HepG2 (cell line): Measurements from ENCODE around the gene COA7. TPM values are rescaled to one million over a fixed set of nuclear protein-coding genes. Genes with fewer than 3 reads are reported as not detected.

ENCODE experiments used
- ATM ChIP-seq: fragments of 450-650 bp; IDR thresholded peaks from 2 replicates; pipeline ENCODE4 v1.7.1; 2017; ENCODE audit warnings: mild to moderate bottlenecking, borderline replicate concordance
- CBX2 ChIP-seq, 2 experiments: fragments of 200-600 bp in 1 of 2; sonication (generic); formaldehyde crosslinking in 1 of 2; IDR thresholded peaks; 2 replicates each; pipeline versions ENCODE4 v1.7.0 to v1.8.1; 2018 to 2022; ENCODE audit warnings: low read depth in 2 of 2, low read length in 1 of 2, mild to moderate bottlenecking in 1 of 2, missing genetic modification reagents in 1 of 2
- GABPB1 ChIP-seq: IDR thresholded peaks from 2 replicates; pipeline ENCODE4 v1.6.1; 2016; ENCODE audit warnings: mild to moderate bottlenecking, missing genetic modification reagents, moderate library complexity, missing compliant biosample characterization
- GATAD1 ChIP-seq: IDR thresholded peaks from 2 replicates; pipeline ENCODE4 v1.6.1; 2016; ENCODE audit warnings: missing genetic modification reagents, missing compliant biosample characterization
- HMGXB3 ChIP-seq: sonication (generic); formaldehyde crosslinking; IDR thresholded peaks from 2 replicates; pipeline ENCODE4 v1.4.0; 2020; ENCODE audit warnings: missing genetic modification reagents, borderline replicate concordance
- KLF6 ChIP-seq: IDR thresholded peaks from 2 replicates; pipeline ENCODE4 v1.8.0; 2016; ENCODE audit warnings: missing biosample characterization, missing genetic modification reagents
- RAD51 ChIP-seq: fragments of 450-650 bp; IDR thresholded peaks from 2 replicates; pipeline ENCODE4 v1.6.1; 2016; ENCODE audit warnings: borderline replicate concordance
- SALL1 ChIP-seq: sonication (generic); formaldehyde crosslinking; IDR thresholded peaks from 2 replicates; pipeline ENCODE4 v1.8.0; 2022; ENCODE audit warnings: mild to moderate bottlenecking, missing genetic modification reagents
- TCF7L2 ChIP-seq: IDR thresholded peaks from 2 replicates; pipeline ENCODE4 v1.6.1; 2011; ENCODE audit warnings: mild to moderate bottlenecking, low read depth, low read length, moderate library complexity
- ZBTB4 ChIP-seq: sonication (generic); formaldehyde crosslinking; IDR thresholded peaks from 2 replicates; pipeline ENCODE4 v1.4.0; 2020; ENCODE audit warnings: missing genetic modification reagents, mild to moderate bottlenecking, borderline replicate concordance
- ZBTB7A ChIP-seq: sonication (generic); formaldehyde crosslinking; IDR thresholded peaks from 2 replicates; pipeline ENCODE4 v1.8.0; 2022; ENCODE audit warnings: mild to moderate bottlenecking, missing genetic modification reagents
- ZNF230 ChIP-seq: sonication (generic); formaldehyde crosslinking; IDR thresholded peaks from 2 replicates; pipeline ENCODE4 v1.4.0; 2020; ENCODE audit warnings: mild to moderate bottlenecking, missing genetic modification reagents
- ZNF264 ChIP-seq: sonication (generic); formaldehyde crosslinking; IDR thresholded peaks from 2 replicates; pipeline ENCODE4 v1.4.0; 2020; ENCODE audit warnings: missing genetic modification reagents
- ZNF343 ChIP-seq: sonication (generic); formaldehyde crosslinking; IDR thresholded peaks from 2 replicates; pipeline ENCODE4 v1.4.0; 2020; ENCODE audit warnings: mild to moderate bottlenecking, missing genetic modification reagents
- ZNF563 ChIP-seq: sonication (generic); formaldehyde crosslinking; IDR thresholded peaks from 2 replicates; pipeline ENCODE4 v1.8.0; 2022; ENCODE audit warnings: mild to moderate bottlenecking, moderate library complexity, missing genetic modification reagents
- ZNF607 ChIP-seq: sonication (generic); formaldehyde crosslinking; IDR thresholded peaks from 2 replicates; pipeline ENCODE4 v1.5.1; 2020; ENCODE audit warnings: missing genetic modification reagents, mild to moderate bottlenecking, borderline replicate concordance
- ZNF713 ChIP-seq: sonication (generic); formaldehyde crosslinking; IDR thresholded peaks from 2 replicates; pipeline ENCODE4 v1.4.0; 2020; ENCODE audit warnings: mild to moderate bottlenecking, missing genetic modification reagents
- ZNF737 ChIP-seq: sonication (generic); formaldehyde crosslinking; IDR thresholded peaks from 2 replicates; pipeline ENCODE4 v1.5.0; 2020; ENCODE audit warnings: missing genetic modification reagents, mild to moderate bottlenecking, borderline replicate concordance
- ZNF768 ChIP-seq: sonication (generic); formaldehyde crosslinking; IDR thresholded peaks from 2 replicates; pipeline ENCODE4 v1.4.0; 2020; ENCODE audit warnings: missing genetic modification reagents
- ZSCAN5A ChIP-seq: sonication (generic); formaldehyde crosslinking; IDR thresholded peaks from 2 replicates; pipeline ENCODE4 v1.8.0; 2022; ENCODE audit warnings: mild to moderate bottlenecking, missing genetic modification reagents, borderline replicate concordance
- polyA plus RNA-seq, 8 experiments: library from polyadenylated mRNA; depleted of rRNA in 3 of 8; stranded (reverse) in 7 of 8; unstranded in 1 of 8; fragments of >200 nt; fragmentation: Illumina TruSeq in 4 of 8; extraction: Trizol in 4 of 8; gene quantifications; 2 replicates each; pipeline versions ENCODE4 v1.2.1 to v1.2.3, GENCODE V29; 2011 to 2016; ENCODE audit warnings: low read depth in 4 of 8, missing spikeins in 1 of 8, mixed read lengths in 1 of 8; ENCODE audit not compliant: insufficient read depth in 1 of 8
- total RNA-seq, 5 experiments: library from RNA; depleted of rRNA; stranded (reverse); fragments of >200 nt; fragmentation: Illumina TruSeq; extraction: Trizol; gene quantifications; 2 replicates each; pipeline ENCODE4 v1.2.3, GENCODE V29; 2016; ENCODE audit warnings: low read depth in 1 of 5

Gene COA7
- total and polyA plus RNA-seq, 2 of the 13 experiments (the other 11 are each of a cell fraction or from before 2014, with no cell fraction given), result 12.3 to 30.4 TPM

GRCh38 chr1:52702886-52703787, 5.0 kb upstream of the COA7 start (continued):
- TF ChIP-seq ZBTB4 (CRISPR knock-in tag) (peak; percentile 88; the same call in 1 of the 2 replicates), ZNF264 (peak; percentile 44; the same call in 1 of the 2 replicates), ZBTB7A (CRISPR knock-in tag) (peak; percentile 87; the same call in 1 of the 2 replicates), ATM (no peak), ZNF768 (peak; percentile 85), ZNF737 (peak; percentile 98), HMGXB3 (CRISPR knock-in tag) (peak; percentile 78; the same call in 1 of the 2 replicates), ZNF343 (peak; percentile 61; the same call in 1 of the 2 replicates), KLF6 (CRISPR knock-in tag) (peak; percentile 94), ZNF563 (CRISPR knock-in tag) (peak; percentile 82; the same call in 1 of the 2 replicates), RAD51 (peak; percentile 81), ZNF230 (peak; percentile 97), ZSCAN5A (CRISPR knock-in tag) (peak; percentile 61; the same call in 1 of the 2 replicates), ZNF607 (CRISPR knock-in tag) (peak; percentile 98), ZNF713 (CRISPR knock-in tag) (no peak), TCF7L2 (no peak), GATAD1 (peak; percentile 65; the same call in 1 of the 2 replicates), SALL1 (CRISPR knock-in tag) (peak; percentile 97), CBX2 (IDR thresholded peaks at IDR 0.05; ENCODE audit: low read depth, low read length) (no peak), CBX2 (CRISPR knock-in tag; IDR thresholded peaks at IDR 0.05; ENCODE audit: low read depth) (no peak; the same call in 1 of the 2 replicates), GABPB1 (CRISPR knock-in tag) (peak; percentile 76)
